AG04450 (cell line): ENCODE data around the gene KIF26B. TPM values are rescaled to one million over a fixed set of nuclear protein-coding genes. Genes with fewer than 3 reads are reported as not detected.

Experiments used
- CTCF ChIA-PET: fragments of 300-600, 350-600 bp; formaldehyde crosslinking; extraction: SDS; loops from one replicate; lab custom pipeline; 2022; ENCODE audit warnings: antibody characterized with exemption, inconsistent platforms; lab: Charles Lee
- POLR2A ChIA-PET: fragments of 350-600 bp; formaldehyde crosslinking; extraction: SDS; loops from one replicate; lab custom pipeline; 2021; ENCODE audit warnings: antibody characterized with exemption, inconsistent platforms; lab: Yijun Ruan, JAX
- DNase-seq: peaks from one replicate; pipeline ENCODE4 v3.0.0-alpha.2; 2011; ENCODE audit warnings: low read depth, low spot score
- H3K27ac ChIP-seq: one replicate; pipeline ENCODE4 v1.5.1; 2012; ENCODE audit warnings: low read depth, low read length, control low read depth
- H3K27me3 ChIP-seq: one replicate; pipeline ENCODE4 v1.6.0; 2012; ENCODE audit warnings: low read length; ENCODE audit not compliant: control insufficient read depth, insufficient read depth
- H3K4me3 ChIP-seq: 2 replicates; pipeline ENCODE4 v1.5.1; 2011; ENCODE audit warnings: mild to moderate bottlenecking, low read depth, low read length, control low read depth
- H3K9me3 ChIP-seq: 2 replicates; pipeline ENCODE4 v1.5.1; 2012; ENCODE audit warnings: low read length; ENCODE audit not compliant: control insufficient read depth, insufficient read depth
- CTCF ChIP-seq: IDR thresholded peaks from 2 replicates; pipeline ENCODE4 v1.5.1; 2011; ENCODE audit warnings: low read depth, low read length, control low read depth, inconsistent platforms
- polyA plus RNA-seq: library from polyadenylated mRNA; depleted of rRNA; stranded (reverse); fragments of >200 nt; gene quantifications from 2 replicates; pipeline ENCODE4 v1.2.3, GENCODE V29; 2011

Gene KIF26B
- polyA plus RNA-seq, 1 experiment: 2.4 TPM

GRCh38 chr1:245390975-245391374 lies 236.2 kb downstream of the KIF26B start:
- no peak for DNase-seq
- CTCF ChIA-PET: interaction anchor here (0.6 kb wide), 1 partner anchor 231 kb away, joined by 4 read pairs; no protein-coding TSS in a partner anchor
- H3K4me3 ChIP-seq: no peak overlapping the region
- no peak for TF ChIP-seq CTCF
- H3K27me3 ChIP-seq: no peaks in the 10 kb centered on the region
- POLR2A ChIA-PET: no interaction called here
- H3K9me3 ChIP-seq: no peaks in the 10 kb centered on the region; the same call in 1 of the 2 replicates
- H3K27ac ChIP-seq: no peak overlapping the region

- DNase-seq: no peak
- no peaks in the 10 kb centered on the region for H3K27me3 ChIP-seq
- ChIA-PET CTCF (no interaction called here), POLR2A (no interaction called here)
- TF ChIP-seq CTCF: no peak
- no peak overlapping the region for H3K27ac ChIP-seq
- no peak overlapping the region for H3K4me3 ChIP-seq
- H3K9me3 ChIP-seq: no peaks in the 10 kb centered on the region; the same call in 1 of the 2 replicates
These were observed 238.9 kb downstream of the KIF26B start for GRCh38 chr1:245393694-245394093.

DNA sequence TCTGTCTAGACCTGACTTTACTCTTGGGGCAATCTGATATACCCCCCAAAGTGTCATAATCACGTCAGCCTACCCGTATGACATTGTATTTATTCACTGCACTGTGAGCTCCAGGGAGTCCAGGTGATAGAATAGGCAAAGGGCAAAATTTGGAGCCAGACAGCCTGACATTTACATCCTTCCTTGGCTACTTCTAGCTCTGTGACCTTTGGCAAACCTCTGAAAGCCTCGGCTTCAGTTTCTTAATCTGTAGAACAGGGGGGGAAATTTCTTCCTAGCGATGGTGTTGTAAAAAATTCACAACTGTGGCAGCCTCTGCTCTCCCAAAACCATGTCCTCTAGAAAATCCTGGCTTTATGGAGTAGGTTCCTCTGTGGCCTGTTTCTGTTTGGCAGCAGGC lies 240.9 kb downstream of the KIF26B start:
- CTCF ChIA-PET: no interaction called here
- no peak for DNase-seq
- POLR2A ChIA-PET: no interaction called here
- Histone ChIP-seq H3K27me3 (no peaks in the 10 kb centered on the region), H3K27ac (no peak overlapping the region), H3K9me3 (no peaks in the 10 kb centered on the region; the same call in 1 of the 2 replicates), H3K4me3 (no peak overlapping the region)
- no peak for TF ChIP-seq CTCF

DNA sequence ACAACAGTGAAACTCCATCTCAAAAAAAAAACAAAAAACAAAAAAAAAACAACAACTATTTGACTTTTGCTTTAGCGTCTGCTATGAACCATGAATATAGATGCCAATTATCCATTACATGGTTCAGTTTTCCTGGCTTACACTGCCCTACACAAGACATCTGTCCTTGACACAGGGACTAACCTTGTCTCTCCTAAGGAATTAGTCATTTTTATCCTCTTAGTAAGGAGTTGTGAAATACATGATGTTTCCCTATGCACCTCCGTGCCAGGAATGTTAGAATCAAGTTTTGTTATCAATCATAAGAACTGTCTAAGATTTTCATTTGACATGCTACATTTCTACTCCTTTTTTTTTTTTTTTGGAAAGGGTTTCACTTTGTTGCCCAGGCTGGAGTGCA lies 241.8 kb downstream of the KIF26B start:
- Histone ChIP-seq H3K27me3 (no peaks in the 10 kb centered on the region), H3K4me3 (no peak overlapping the region), H3K27ac (no peak overlapping the region), H3K9me3 (no peaks in the 10 kb centered on the region; the same call in 1 of the 2 replicates)
- no peak for DNase-seq
- POLR2A ChIA-PET: no interaction called here
- CTCF ChIA-PET: no interaction called here
- TF ChIP-seq CTCF: no peak

DNA sequence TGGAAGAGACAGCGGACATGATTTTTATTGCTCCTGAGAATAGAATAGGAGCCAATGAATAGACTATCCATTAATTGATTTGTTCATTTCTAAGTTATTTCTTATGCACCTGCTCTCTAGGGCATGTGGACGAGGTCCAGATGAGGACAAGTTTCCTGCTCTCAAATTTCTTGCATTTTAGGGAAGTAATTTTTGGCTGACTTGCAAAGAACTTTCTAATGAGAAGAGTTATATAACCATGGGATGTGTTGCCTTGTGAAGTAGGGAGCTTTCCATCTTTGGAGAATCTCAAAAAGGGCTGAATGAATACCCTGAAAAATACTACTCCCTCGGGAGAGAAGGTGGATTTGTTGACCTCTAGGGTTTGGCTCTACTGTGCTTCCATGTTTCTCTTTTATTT lies 243.0 kb downstream of the KIF26B start:
- DNase-seq: no peak
- TF ChIP-seq CTCF: no peak
- no peak overlapping the region for H3K4me3 ChIP-seq
- no peaks in the 10 kb centered on the region for H3K27me3 ChIP-seq
- no peak overlapping the region for H3K27ac ChIP-seq
- no peaks in the 10 kb centered on the region; the same call in 1 of the 2 replicates for H3K9me3 ChIP-seq
- CTCF ChIA-PET: no interaction called here
- POLR2A ChIA-PET: no interaction called here
